Activated CD8-positive, alpha-beta memory T cell treated with anti-CD3 and anti-CD28 coated beads for 4 hours (primary cell): Measurements from ENCODE around the gene ZBTB45.
"Not testable (repeated sequence)": the region's sequence is repeated elsewhere in the genome, so short reads cannot be mapped to it uniquely, and the experiment has no call there.

Source experiments
- DNase-seq, 2 donors: peaks; one replicate each; pipeline ENCODE4 v3.0.0-alpha.2; 2020; ENCODE audit warnings: low read depth in 2 of 2

Gene ZBTB45

DNA sequence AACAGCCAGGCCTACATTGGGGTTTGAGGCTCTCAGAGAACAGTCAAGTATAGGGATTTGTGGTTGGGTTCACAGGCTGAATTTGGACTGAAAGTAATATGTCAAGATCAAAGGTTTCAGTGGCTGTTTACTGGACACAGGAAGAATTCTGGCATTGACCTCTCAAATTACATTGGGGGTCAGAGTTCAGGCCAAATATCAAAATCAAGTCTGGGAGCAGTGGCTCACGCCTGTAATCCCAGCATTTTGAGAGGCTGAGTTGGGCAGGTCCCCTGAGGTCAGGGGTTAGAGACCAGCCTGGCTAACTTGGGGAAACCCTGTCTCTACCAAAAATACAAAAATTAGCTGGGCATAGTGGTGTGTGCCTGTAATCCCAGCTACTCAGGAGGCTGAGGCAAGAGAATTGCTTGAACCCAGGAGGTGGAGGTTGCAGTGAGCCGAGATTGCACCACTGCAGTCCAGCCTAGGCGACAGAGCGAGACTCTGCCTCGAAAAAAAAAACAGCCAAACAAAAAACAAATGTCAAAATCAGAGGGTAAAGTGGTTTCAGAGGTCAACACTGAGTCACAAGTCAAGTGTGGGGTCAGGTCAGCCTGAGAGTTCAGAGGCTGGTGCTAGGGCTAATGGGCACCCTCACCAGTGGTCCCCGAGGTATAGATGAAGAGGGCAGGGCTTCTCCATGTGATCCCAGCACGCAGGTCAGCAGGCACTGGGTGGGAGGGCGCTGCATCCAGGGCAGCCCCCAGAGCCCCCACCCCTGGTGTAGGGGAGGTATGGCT, 9.3 kb downstream of the ZBTB45 start:
- DNase-seq = no peak

GRCh38 chr19:58509731-58510083, 9.9 kb downstream of the ZBTB45 start:
- DNase-seq = no peak

DNA sequence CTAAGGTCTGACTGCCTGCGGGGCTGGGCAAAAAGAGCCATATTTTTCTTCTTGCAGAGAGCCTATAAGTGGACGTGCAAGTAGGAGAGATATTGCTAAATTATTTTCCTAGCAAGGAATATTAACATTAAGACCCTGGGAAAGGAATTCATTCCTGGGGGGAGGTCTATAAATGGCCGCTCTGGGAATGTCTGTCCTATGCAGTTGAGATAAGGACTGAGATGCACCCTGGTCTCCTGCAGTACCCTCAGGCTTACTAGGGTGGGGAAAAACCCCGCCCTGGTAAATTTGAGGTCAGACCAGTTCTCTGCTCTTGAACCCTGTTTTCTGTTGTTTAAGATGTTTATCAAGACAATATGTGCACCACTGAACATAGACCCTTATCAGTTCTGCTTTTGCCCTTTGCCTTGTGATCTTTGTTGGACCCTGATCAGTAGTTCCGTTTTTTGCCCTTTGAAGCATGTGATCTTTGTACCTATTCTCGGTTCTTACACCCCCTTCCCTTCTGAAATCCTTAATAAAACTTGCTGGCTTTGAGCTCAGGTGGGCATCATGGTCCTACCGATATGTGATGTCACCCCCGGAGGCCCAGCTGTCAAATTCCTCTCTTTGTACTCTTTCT, 11.9 kb downstream of the ZBTB45 start:
- not testable (repeated sequence) for DNase-seq

DNA sequence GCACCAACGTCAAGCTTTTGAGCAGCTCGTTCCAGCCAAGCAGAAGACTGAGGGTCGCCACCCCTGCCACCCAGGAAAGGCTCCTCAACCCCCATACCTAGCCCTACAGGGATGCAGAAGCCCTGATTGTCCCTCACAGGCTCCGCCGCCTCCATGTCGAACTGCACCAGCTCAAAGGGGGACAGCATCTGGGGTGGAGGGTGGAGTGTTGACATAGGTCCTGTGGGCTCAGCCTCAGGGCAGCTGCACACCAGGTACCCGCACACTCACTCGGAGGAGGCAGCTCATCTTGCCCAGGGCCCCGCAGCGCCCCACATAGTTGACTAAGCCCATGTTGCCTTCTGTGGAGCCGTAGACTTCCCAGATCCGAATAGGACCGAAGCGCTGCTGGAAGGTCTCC, 19.4 kb downstream of the ZBTB45 start:
- DNase-seq = no peak

DNA sequence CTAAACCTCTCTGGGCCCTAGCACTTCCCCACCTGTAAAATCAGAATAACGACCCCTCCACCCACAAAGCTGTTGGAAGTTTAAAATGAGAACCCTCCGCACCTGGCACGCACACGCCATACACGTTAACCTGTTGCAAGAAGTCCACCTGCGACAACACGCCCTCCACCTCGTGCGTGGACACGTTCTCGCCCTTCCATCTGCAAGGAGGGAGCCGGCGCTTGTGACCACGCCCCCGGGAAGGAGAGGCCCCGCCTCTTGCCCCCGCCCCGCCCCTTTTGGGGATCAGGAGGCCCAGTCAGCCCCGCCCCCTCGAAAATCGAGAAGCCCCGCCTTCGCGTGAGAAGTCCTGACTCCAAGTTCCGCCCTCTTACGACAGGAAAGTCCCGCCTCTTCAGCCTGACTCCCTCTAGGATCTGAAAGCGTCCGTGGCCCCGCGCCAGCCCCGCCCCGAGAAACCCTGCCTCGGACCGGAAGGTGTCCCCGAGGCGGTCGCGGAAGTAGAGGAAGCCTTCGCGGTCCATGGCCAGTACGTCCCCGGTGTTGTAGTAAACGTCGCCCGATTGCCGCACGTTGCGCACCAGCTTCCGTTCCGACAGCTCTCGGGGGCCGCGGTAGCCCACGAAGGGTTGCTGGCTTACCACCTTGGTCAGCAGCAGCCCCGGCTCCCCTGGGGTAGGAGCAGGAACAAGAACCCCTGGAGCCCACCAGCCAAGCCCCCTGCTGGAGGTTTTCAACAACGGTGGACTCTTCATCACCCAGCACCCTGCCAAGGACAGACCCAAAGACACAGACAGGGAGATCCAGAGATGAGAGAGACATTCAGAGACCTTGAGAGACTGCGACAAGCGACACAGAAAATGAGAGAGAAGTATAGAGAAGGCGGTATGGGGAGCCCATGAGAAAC, 20.3 kb downstream of the ZBTB45 start:
- peak; percentile 92 to 94 for DNase-seq

GRCh38 chr19:58498316-58499020, 21.1 kb downstream of the ZBTB45 start:
- no peak for DNase-seq

GRCh38 chr19:58497634-58498170, 21.9 kb downstream of the ZBTB45 start:
- no peak for DNase-seq

DNA sequence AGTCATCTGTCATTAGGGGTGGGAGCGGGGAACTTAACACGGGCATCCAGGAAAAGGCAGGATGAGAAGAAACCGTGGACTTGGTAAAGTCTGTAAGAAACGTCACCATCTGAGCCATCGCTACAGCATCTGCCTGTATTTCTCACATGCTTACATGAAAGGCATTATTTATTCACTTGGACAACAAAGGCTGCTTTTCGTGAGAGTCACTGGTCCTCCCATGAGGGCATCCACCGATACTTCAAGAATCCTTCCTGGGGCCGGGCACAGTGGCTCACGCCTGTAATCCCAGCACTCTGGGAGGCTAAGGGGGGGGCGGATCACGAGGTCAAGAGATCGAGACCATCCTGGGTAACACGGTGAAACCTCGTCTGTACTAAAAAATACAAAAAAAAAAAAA, 27.3 kb downstream of the ZBTB45 start:
- no peak for DNase-seq

- no peak for DNase-seq
These were observed 28.2 kb downstream of the ZBTB45 start for GRCh38 chr19:58491393-58491792.

DNA sequence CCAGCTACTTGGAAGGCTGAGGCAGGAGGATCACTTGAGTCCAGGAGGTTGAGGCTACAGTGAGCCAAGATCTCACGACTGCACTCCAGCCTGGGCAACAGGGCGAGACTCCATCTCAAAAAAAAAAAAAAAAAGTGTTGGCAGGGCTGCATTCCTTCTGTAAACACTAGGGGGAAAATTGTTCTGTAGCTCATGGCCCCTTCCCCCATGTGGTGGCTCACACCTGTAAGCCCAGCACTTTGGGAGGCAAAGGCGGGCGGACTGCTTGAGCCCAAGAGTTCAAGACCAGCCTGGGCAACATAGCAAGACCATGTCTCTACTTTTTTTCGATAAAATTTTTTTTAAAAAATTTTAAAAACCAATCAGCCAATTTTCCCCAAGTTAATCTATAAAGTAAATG, 35.3 kb downstream of the ZBTB45 start:
- not testable (repeated sequence) for DNase-seq

DNA sequence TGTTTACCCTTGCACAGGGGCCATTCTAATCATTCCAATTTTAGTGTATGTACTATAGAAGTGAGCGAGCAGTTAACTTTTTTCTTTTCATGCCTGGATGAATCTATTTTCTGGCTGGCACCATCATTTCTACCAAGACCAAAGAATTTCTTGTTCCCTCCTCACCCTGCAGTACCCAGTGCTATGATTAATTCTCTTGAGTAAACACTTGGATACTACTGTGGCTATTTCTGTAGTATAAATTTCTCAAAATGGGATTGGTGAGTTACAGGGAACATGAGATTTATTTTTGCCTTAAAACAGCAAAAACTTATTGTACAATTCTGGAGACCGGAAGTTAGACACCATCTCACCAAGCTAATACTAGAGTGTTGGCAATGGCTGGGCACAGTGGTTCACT, 35.8 kb downstream of the ZBTB45 start:
- DNase-seq = no peak

GRCh38 chr19:58482372-58482771, 37.2 kb downstream of the ZBTB45 start:
- DNase-seq = no peak

GRCh38 chr19:58480831-58481230, 38.8 kb downstream of the ZBTB45 start:
- no peak for DNase-seq

DNA sequence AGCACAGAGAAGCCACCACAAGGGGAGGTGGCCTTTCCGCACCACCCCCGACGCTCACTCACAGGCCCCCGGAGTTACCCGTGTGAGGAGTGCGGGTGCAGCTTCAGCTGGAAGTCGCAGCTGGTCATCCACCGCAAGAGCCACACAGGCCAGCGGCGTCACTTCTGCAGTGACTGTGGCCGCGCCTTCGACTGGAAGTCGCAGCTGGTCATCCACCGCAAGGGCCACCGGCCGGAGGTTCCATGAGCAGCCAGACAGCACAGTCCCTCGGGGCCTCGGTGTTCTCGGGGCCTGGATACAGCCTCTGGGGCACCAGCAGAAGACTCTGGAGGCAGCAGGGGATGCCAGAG, 39.2 kb downstream of the ZBTB45 start:
- DNase-seq = no peak

DNA sequence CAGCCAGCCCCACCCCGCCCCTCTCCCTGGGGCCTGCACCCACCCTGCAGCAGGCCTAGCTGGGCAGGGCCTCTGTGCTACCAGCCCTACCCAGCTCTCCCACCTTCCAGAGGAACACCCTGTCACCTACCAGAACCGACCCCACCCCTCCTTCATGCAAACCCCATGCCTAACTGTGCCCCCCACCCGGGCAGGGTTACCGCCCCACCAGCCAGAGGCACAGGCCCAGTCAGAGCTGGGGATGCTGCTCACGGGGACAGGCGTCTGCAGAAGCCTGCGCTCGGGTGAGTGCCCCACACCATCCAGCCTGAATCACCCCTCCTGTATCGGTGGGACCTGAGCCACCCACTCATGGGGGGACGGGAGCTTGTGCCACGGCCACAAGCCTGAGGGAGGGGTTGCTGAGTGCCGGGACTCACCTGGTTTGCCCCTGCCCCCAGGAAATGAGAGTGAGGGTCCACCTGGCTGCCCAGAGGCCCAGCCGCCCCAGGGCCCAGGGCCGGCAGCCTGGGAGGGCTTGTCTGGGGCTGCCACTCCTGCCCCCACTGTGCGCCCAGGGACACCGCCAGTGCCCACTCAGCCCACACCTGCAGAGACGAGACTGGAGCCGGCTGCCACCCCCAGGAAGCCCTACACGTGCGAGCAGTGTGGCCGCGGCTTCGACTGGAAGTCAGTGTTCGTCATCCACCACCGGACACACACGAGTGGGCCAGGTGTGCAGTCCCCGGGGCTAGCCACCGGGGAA, 39.7 kb downstream of the ZBTB45 start:
- no peak for DNase-seq

DNA sequence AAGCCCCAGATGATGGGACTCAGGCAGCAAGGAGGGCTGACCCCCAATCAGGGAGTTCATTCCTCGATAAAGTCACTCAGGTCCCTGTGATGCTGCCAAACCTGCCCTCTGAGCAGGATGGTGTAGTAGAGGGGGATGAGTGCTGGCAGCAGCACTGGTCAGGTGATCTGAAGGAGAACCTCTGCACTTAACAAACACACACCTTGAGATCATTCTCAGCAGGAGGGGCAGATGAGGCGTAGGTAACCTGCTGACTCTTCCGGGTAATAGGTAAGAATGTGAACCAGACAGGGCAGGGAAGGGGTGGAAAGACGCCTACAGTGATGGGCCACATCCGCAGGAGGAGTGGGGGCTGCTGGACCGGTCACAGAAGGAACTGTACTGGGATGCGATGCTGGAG, 40.3 kb downstream of the ZBTB45 start:
- DNase-seq = no peak

GRCh38 chr19:58477871-58478270, 41.7 kb downstream of the ZBTB45 start:
- DNase-seq = no peak

GRCh38 chr19:58477130-58477529, 42.5 kb downstream of the ZBTB45 start:
- no peak for DNase-seq

DNA sequence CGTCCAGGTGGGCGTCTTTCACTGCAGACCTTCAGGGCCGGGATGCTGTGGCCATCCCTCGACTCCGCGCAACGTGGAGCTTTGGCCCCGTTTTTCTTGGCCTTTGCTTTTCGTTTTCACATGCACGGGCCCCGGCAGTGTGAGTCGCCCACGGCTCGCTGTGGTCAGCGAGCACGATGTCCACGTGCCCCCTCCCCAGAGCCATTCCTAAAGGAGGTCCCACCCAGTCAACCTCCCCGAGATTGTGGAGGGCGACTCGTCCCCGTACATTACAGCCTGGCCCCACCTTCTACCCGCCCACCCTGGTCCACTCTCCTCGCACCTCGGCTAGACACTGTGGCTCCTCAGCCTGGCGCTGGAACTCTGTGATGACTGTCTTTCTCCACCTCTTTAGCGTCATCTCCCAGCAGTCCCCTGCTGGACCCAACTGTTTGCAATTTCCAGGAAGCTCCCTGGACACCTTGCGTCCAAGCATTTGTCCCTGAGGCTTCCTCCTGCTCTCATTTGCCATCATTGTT, 43.1 kb downstream of the ZBTB45 start:
- DNase-seq = no peak

- peak; percentile 92 to 93 for DNase-seq
These were observed 43.7 kb downstream of the ZBTB45 start, which contains the start of gene ZNF446 for GRCh38 chr19:58475714-58476497. Gene ZNF446, plus strand, starts transcription at chr19:58476352. Its CDS starts 867 bp downstream, at chr19:58477219.
